Endodermal cell (in vitro differentiated cells): Measurements from ENCODE around the gene CFAP206. TPM values are rescaled to one million over a fixed set of nuclear protein-coding genes. Genes with fewer than 3 reads are reported as not detected.

Experiments
- DNase-seq: peaks from one replicate; pipeline ENCODE4 v3.0.0-alpha.2; 2017
- H3K27ac ChIP-seq: 2 replicates; pipeline ENCODE4 v1.5.1; 2013; ENCODE audit warnings: mild to moderate bottlenecking, low read depth, low read length, moderate library complexity
- H3K27me3 ChIP-seq: 2 replicates; pipeline ENCODE4 v1.6.1; 2013; ENCODE audit warnings: mild to moderate bottlenecking, low read length, moderate library complexity; ENCODE audit not compliant: insufficient read depth, control insufficient read depth, poor library complexity, severe bottlenecking
- H3K36me3 ChIP-seq: 2 replicates; pipeline ENCODE4 v1.7.0; 2013; ENCODE audit warnings: mild to moderate bottlenecking, low read length, moderate library complexity; ENCODE audit not compliant: control insufficient read depth, insufficient read depth
- H3K4me1 ChIP-seq: one replicate; pipeline ENCODE4 v1.7.0; 2013; ENCODE audit warnings: low read length; ENCODE audit not compliant: control insufficient read depth, insufficient read depth
- H3K4me3 ChIP-seq: 2 replicates; pipeline ENCODE4 v1.5.1; 2013; ENCODE audit warnings: mild to moderate bottlenecking, low read length, moderate library complexity
- H3K9ac ChIP-seq: 2 replicates; pipeline ENCODE4 v1.6.1; 2013; ENCODE audit warnings: mild to moderate bottlenecking, low read length, moderate library complexity; ENCODE audit not compliant: poor library complexity, severe bottlenecking; ENCODE audit errors: extremely low read depth
- H3K9me3 ChIP-seq: 2 replicates; pipeline ENCODE4 v1.6.1; 2013; ENCODE audit warnings: mild to moderate bottlenecking, low read length, moderate library complexity; ENCODE audit not compliant: control insufficient read depth
- H3K27ac Mint-ChIP-seq: 2 replicates; pipeline ENCODE4 v1.8.0; 2020; ENCODE audit warnings: mixed read lengths
- H3K27me3 Mint-ChIP-seq: 2 replicates; pipeline ENCODE4 v1.8.0; 2021; ENCODE audit warnings: mild to moderate bottlenecking, mixed read lengths; ENCODE audit not compliant: insufficient read depth
- H3K36me3 Mint-ChIP-seq: 2 replicates; pipeline ENCODE4 v1.8.0; 2020; ENCODE audit warnings: low read depth, mixed read lengths
- H3K4me1 Mint-ChIP-seq: 2 replicates; pipeline ENCODE4 v1.8.0; 2020; ENCODE audit warnings: mixed read lengths
- H3K4me3 Mint-ChIP-seq: 2 replicates; pipeline ENCODE4 v1.8.0; 2020; ENCODE audit warnings: mild to moderate bottlenecking, moderate library complexity, mixed read lengths
- H3K9me3 Mint-ChIP-seq: 2 replicates; pipeline ENCODE4 v1.8.0; 2020; ENCODE audit warnings: mild to moderate bottlenecking, mixed read lengths
- CTCF ChIP-seq: fragments of 200-600 bp; sonication (generic); conservative IDR thresholded peaks from 2 replicates; pipeline ENCODE4 v1.5.0; 2021; ENCODE audit warnings: antibody characterized with exemption, mild to moderate bottlenecking
- WGBS, 2 experiments: methylation state at CpG; one replicate each; pipeline versions ENCODE4 v1.1.5 to v1.1.7; 2013; ENCODE audit warnings: missing lambda C conversion rate in 2 of 2, mixed read lengths in 1 of 2; ENCODE audit not compliant: insufficient coverage in 1 of 2, insufficient read length in 1 of 2; 5-methylcytosine and 5-hydroxymethylcytosine counted together
- total RNA-seq, 2 donors: library from RNA; stranded (reverse); fragmentation: NEBNext Ultra II Directional in 1 of 2; extraction: Animal tissue kit (Norgen Biotek cat#: 25700) in 1 of 2; gene quantifications; 2 replicates in 1 of 2; 3 replicates in 1 of 2; pipeline ENCODE4 v1.2.1, GENCODE V29; 2021

CFAP206 gene
- total RNA-seq, 2 donors from 2014 or later: 0.22 to 0.29 TPM

- peaks cover 41% of the 10 kb centered on the region for H3K36me3 ChIP-seq
- Mint-ChIP-seq H3K27ac (no peak overlapping the region), H3K4me3 (no peak overlapping the region), H3K9me3 (no peaks in the 10 kb centered on the region), H3K4me1 (no peaks in the 10 kb centered on the region), H3K27me3 (no peaks in the 10 kb centered on the region), H3K36me3 (peaks cover 14% of the 10 kb centered on the region)
- H3K4me1 ChIP-seq: no peaks in the 10 kb centered on the region
- H3K27ac ChIP-seq: no peak overlapping the region
- no peak overlapping the region for H3K4me3 ChIP-seq
- no peaks in the 10 kb centered on the region for H3K9me3 ChIP-seq
- WGBS, 2 experiments: 82 to 94% methylated on average over 5 to 6 of the region's 6 CpGs
- DNase-seq: no peak
- H3K27me3 ChIP-seq: no peaks in the 10 kb centered on the region
- no peak for TF ChIP-seq CTCF
- no peak overlapping the region for H3K9ac ChIP-seq
These were observed 94.2 kb downstream of the CFAP206 start for GRCh38 chr6:87501809-87502572.

- H3K4me3 ChIP-seq: no peak overlapping the region
- Mint-ChIP-seq H3K27ac (no peak overlapping the region), H3K9me3 (no peaks in the 10 kb centered on the region), H3K4me1 (peaks cover 7% of the 10 kb centered on the region), H3K27me3 (no peaks in the 10 kb centered on the region), H3K36me3 (peaks cover 20% of the 10 kb centered on the region), H3K4me3 (no peak overlapping the region)
- no peaks in the 10 kb centered on the region for H3K27me3 ChIP-seq
- H3K4me1 ChIP-seq: peaks cover 5% of the 10 kb centered on the region
- 88 to 100% methylated on average over 1 of the region's 1 CpG for whole genome bisulfite sequencing, 2 experiments
- no peak for DNase-seq
- H3K9ac ChIP-seq: no peak overlapping the region
- H3K36me3 ChIP-seq: peaks cover 51% of the 10 kb centered on the region
- TF ChIP-seq CTCF: no peak
- H3K27ac ChIP-seq: no peak overlapping the region
- H3K9me3 ChIP-seq: no peaks in the 10 kb centered on the region
These were observed 96.7 kb downstream of the CFAP206 start for GRCh38 chr6:87504441-87504840.

Other genes starting within 250 kb of the CFAP206 start
- 10 to 100 TPM; 11.6 to 13.3 TPM for gene SMIM8, start 85.4 kb upstream of the CFAP206 start, total RNA-seq
- gene GJB7, start 78.7 kb upstream of the CFAP206 start, total RNA-seq: 1 to 10 TPM in 1 of 2 donors, not detected in 1; 1.1 TPM
- gene C6orf163, start 63.2 kb upstream of the CFAP206 start, total RNA-seq: 1 to 10 TPM; 4.5 to 5.2 TPM
- gene SLC35A1, start 65.0 kb downstream of the CFAP206 start, total RNA-seq: 10 to 100 TPM; 10.4 to 10.9 TPM
- 10 to 100 TPM; 49.7 to 57.0 TPM for gene RARS2, start 182.0 kb downstream of the CFAP206 start, total RNA-seq
- gene ORC3, start 182.2 kb downstream of the CFAP206 start, total RNA-seq: 10 to 100 TPM; 48.3 to 62.4 TPM